Measurements from ENCODE around the gene CKAP2L. TPM values are rescaled to one million over a fixed set of nuclear protein-coding genes. Genes with fewer than 3 reads are reported as not detected.

CKAP2L gene
- total and polyA plus RNA-seq, 10 of the 15 experiments (the other 5 are each of a cell fraction or from before 2014, with no cell fraction given): 10.5 to 37.4 (median 20.2) TPM

- TF ChIP-seq BCLAF1 (IDR thresholded peaks at IDR 0.05) (no peak), NFIC (IDR thresholded peaks at IDR 0.05; ENCODE audit: low read depth, low read length) (no peak), POLR2AphosphoS5 (IDR thresholded peaks at IDR 0.05; ENCODE audit: low read length) (no peak), LARP7 (IDR thresholded peaks at IDR 0.05) (no peak), SPI1 (IDR thresholded peaks at IDR 0.05; ENCODE audit: borderline replicate concordance, insufficient read depth, low read depth, low read length) (no peak), MAX (IDR thresholded peaks at IDR 0.05; ENCODE audit: low read depth, low read length) (no peak), IKZF1 (conservative IDR thresholded peaks at IDR 0.05) (peak; percentile 39; the same call in 1 of the 2 replicates), CBX3 (IDR thresholded peaks at IDR 0.05; ENCODE audit: borderline replicate concordance, low read depth) (no peak), NFXL1 (IDR thresholded peaks at IDR 0.05; ENCODE audit: borderline replicate concordance) (no peak), ZNF384 (IDR thresholded peaks at IDR 0.05; ENCODE audit: borderline replicate concordance, low read depth, low read length) (0 out of 2 replicates have a peak, but pooled peaks have one; percentile 20), ATF2 (IDR thresholded peaks at IDR 0.05; ENCODE audit: low read length) (no peak), MTA3 (IDR thresholded peaks at IDR 0.05; ENCODE audit: borderline replicate concordance, low read length) (no peak), EED (IDR thresholded peaks at IDR 0.05; ENCODE audit: low read depth) (no peak), MLLT1 (IDR thresholded peaks at IDR 0.05) (peak; percentile 61; the same call in 1 of the 2 replicates), NFYA (IDR thresholded peaks at IDR 0.05; ENCODE audit: borderline replicate concordance, low read depth, low read length) (no peak), BACH1 (IDR thresholded peaks at IDR 0.05; ENCODE audit: borderline replicate concordance) (no peak), YBX1 (IDR thresholded peaks at IDR 0.05) (no peak), PML (IDR thresholded peaks at IDR 0.05; ENCODE audit: low read length) (no peak), FOS (IDR thresholded peaks at IDR 0.05; ENCODE audit: borderline replicate concordance, extremely low read depth, insufficient read length) (no peak), HDAC2 (IDR thresholded peaks at IDR 0.05) (no peak), RAD21 (IDR thresholded peaks at IDR 0.05; ENCODE audit: insufficient read depth, low read depth, low read length) (peak; percentile 80), MTA2 (IDR thresholded peaks at IDR 0.05; ENCODE audit: low read depth) (peak; percentile 37; the same call in 1 of the 2 replicates), E2F8 (IDR thresholded peaks at IDR 0.05; ENCODE audit: low read depth, partially characterized antibody) (no peak), BCL11A (IDR thresholded peaks at IDR 0.05; ENCODE audit: low read depth, low read length) (no peak)
Observed at GRCh38 chr2:112690853-112691401, 73.5 kb downstream of the CKAP2L start (continued).
